ENCODE data around the gene MLC1.

GRCh38 chr22:50061141-50061823, 23.9 kb downstream of the MLC1 start:
- TF ChIP-seq POLR2A (IDR thresholded peaks at IDR 0.05) (no peak), CTCF (IDR thresholded peaks at IDR 0.05) (no peak)

Measured in esophagus squamous epithelium (tissue), 4 donors.